ENCODE measurements around the gene ROBO1. TPM values are rescaled to one million over a fixed set of nuclear protein-coding genes. Genes with fewer than 3 reads are reported as not detected.
A peak's percentile ranks its signal among the peaks of the same experiment; 100 is the strongest.

ROBO1 gene
- total RNA-seq, 1 donor from 2014 or later = 78.0 TPM

DNA sequence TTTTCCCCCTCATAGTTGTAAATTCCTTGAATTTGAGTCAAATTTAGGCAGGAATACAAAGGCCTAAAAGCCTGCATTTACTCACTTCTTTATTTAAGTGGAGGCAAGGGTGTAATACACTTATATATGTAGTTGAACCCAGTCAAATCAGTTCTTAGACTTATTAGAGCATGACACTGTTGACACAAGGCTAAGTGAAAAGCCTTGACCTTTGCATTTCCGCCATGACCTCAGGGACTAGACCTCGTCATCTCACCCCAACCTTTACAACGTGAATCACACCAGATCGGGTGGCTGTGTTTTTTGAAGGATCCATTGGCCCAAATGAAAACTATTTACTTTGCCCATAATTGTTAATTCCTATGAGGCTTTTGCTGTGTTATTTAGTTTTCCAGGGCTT is 774.4 kb downstream of the ROBO1 start:
- TF ChIP-seq, protein P1, sequence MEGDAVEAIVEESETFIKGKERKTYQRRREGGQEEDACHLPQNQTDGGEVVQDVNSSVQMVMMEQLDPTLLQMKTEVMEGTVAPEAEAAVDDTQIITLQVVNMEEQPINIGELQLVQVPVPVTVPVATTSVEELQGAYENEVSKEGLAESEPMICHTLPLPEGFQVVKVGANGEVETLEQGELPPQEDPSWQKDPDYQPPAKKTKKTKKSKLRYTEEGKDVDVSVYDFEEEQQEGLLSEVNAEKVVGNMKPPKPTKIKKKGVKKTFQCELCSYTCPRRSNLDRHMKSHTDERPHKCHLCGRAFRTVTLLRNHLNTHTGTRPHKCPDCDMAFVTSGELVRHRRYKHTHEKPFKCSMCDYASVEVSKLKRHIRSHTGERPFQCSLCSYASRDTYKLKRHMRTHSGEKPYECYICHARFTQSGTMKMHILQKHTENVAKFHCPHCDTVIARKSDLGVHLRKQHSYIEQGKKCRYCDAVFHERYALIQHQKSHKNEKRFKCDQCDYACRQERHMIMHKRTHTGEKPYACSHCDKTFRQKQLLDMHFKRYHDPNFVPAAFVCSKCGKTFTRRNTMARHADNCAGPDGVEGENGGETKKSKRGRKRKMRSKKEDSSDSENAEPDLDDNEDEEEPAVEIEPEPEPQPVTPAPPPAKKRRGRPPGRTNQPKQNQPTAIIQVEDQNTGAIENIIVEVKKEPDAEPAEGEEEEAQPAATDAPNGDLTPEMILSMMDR (IDR thresholded peaks at IDR 0.05; ENCODE audit: unreplicated experiment) = no peak
- no peak overlapping the region for H3K27ac Mint-ChIP-seq
- no peak overlapping the region for H3K4me3 Mint-ChIP-seq (ENCODE audit: low read depth)
- peaks cover 36% of the 10 kb centered on the region for H3K4me1 Mint-ChIP-seq (ENCODE audit: low read depth)
- H3K9me3 Mint-ChIP-seq (ENCODE audit: low read depth) = peaks cover 15% of the 10 kb centered on the region
- DNase-seq (ENCODE audit: low spot score, unreplicated experiment) = no peak
- peaks cover 8% of the 10 kb centered on the region for H3K36me3 Mint-ChIP-seq (ENCODE audit: insufficient read depth)
- no peaks in the 10 kb centered on the region for H3K27me3 Mint-ChIP-seq

DNA sequence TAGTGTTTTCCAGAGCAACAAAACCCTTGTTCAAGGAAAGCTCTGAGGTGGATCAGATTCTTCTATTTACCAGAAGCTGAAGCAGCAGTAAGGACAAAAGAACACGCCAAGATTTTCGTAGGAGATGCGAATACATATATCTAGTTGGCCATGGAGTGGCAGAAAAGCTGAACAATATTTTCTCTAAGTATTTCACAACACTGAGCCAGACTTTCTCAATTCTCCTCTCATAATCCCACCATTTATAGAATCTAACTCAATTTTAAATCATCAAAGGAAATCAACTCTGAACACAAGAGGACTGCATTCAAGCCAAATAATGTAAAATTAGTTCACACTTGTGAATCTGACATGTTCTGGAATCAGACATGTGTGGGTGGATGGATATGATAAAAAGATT is 775.0 kb downstream of the ROBO1 start:
- peaks cover 8% of the 10 kb centered on the region for H3K36me3 Mint-ChIP-seq (ENCODE audit: insufficient read depth)
- no peak overlapping the region for H3K4me3 Mint-ChIP-seq (ENCODE audit: low read depth)
- DNase-seq (ENCODE audit: low spot score, unreplicated experiment) = no peak
- no peak overlapping the region for H3K27ac Mint-ChIP-seq
- TF ChIP-seq, protein P1 (IDR thresholded peaks at IDR 0.05; ENCODE audit: unreplicated experiment) = no peak
- H3K9me3 Mint-ChIP-seq (ENCODE audit: low read depth) = peaks cover 15% of the 10 kb centered on the region
- peaks cover 37% of the 10 kb centered on the region for H3K4me1 Mint-ChIP-seq (ENCODE audit: low read depth)
- no peaks in the 10 kb centered on the region for H3K27me3 Mint-ChIP-seq

DNA sequence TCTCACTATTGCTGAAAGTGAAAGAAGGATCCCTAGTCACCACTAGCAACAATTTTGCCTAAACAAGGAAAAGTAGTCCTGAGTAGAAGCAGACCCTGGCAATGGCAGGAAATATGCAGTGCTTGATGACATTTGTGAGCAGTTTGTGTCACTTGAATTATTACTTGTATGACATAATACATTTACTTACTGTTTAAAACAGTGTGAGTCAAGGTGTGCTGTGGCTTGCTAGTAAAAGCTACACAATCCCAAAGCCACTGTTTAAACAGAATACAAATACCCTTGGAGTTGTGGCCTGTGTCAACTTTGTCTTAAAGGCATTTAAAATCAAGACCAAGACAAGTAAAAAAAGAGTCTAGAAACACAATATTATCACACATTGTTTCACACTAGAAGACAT is 775.4 kb downstream of the ROBO1 start:
- H3K4me1 Mint-ChIP-seq (ENCODE audit: low read depth) = peaks cover 33% of the 10 kb centered on the region
- no peak overlapping the region for H3K27ac Mint-ChIP-seq
- H3K27me3 Mint-ChIP-seq = no peaks in the 10 kb centered on the region
- TF ChIP-seq, protein P1 (IDR thresholded peaks at IDR 0.05; ENCODE audit: unreplicated experiment) = no peak
- peaks cover 12% of the 10 kb centered on the region for H3K9me3 Mint-ChIP-seq (ENCODE audit: low read depth)
- no peak overlapping the region for H3K4me3 Mint-ChIP-seq (ENCODE audit: low read depth)
- no peak for DNase-seq (ENCODE audit: low spot score, unreplicated experiment)
- peaks cover 8% of the 10 kb centered on the region for H3K36me3 Mint-ChIP-seq (ENCODE audit: insufficient read depth)

DNA sequence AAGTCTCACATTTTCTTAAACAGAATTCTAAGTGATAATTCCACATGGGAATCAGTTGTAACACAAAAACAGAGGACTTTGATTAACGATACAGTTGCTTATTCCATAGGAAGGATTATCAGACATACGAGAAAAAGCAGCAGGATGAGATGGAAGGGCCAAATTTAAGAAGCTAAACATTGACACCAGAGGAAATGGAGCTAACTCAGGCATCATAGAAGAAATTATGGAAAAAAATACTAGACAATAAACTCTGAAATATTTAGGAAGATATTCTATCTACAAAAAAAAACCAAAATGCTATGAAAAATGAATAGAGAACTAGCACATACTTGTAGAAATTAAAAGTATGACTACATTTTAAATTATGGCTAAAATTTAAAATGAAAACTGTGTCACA is 776.1 kb downstream of the ROBO1 start:
- Mint-ChIP-seq H3K36me3 (ENCODE audit: insufficient read depth) (peaks cover 8% of the 10 kb centered on the region), H3K4me1 (ENCODE audit: low read depth) (peaks cover 36% of the 10 kb centered on the region), H3K4me3 (ENCODE audit: low read depth) (no peak overlapping the region), H3K9me3 (ENCODE audit: low read depth) (peaks cover 10% of the 10 kb centered on the region), H3K27ac (peak overlapping the region; percentile 4), H3K27me3 (no peaks in the 10 kb centered on the region)
- TF ChIP-seq, protein P1 (IDR thresholded peaks at IDR 0.05; ENCODE audit: unreplicated experiment) = no peak
- DNase-seq (ENCODE audit: low spot score, unreplicated experiment) = no peak

DNA sequence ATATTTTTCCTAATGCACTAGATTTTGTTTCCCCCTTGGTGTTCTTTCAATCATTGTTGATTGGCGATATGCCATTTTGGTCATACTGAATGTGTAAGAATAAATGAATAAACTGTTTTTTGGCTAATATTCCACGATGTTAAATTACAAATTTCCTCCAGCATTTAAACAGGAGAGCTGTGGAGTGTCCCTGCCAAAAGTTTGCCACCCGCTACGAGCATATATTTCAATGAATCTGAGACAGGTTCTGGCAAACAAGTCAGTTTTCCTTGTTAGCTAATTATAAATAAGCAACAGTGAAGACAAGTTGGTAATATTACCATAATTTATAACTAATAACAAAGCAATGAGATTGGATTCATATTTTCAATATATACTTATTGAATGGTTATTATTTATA is 777.6 kb downstream of the ROBO1 start:
- Mint-ChIP-seq H3K27ac (no peak overlapping the region), H3K4me3 (ENCODE audit: low read depth) (no peak overlapping the region), H3K4me1 (ENCODE audit: low read depth) (peaks cover 35% of the 10 kb centered on the region), H3K9me3 (ENCODE audit: low read depth) (peaks cover 5% of the 10 kb centered on the region), H3K36me3 (ENCODE audit: insufficient read depth) (peaks cover 3% of the 10 kb centered on the region), H3K27me3 (no peaks in the 10 kb centered on the region)
- TF ChIP-seq, protein P1 (IDR thresholded peaks at IDR 0.05; ENCODE audit: unreplicated experiment) = no peak
- DNase-seq (ENCODE audit: low spot score, unreplicated experiment) = no peak
